ENCODE data around the gene NKAIN2. TPM values are rescaled to one million over a fixed set of nuclear protein-coding genes. Genes with fewer than 3 reads are reported as not detected.

The NKAIN2 gene
- polyA plus RNA-seq, 1 donor (not counting 4 experiments of a cell fraction or from before 2014, with no cell fraction given), result 0.13 TPM

GRCh38 chr6:124078169-124078568 lies 274.5 kb downstream of the NKAIN2 start:
- no peaks in the 10 kb centered on the region for H3K4me1 ChIP-seq (ENCODE audit: control insufficient read depth, extremely low read depth, insufficient read depth, low read length)
- H3K36me3 ChIP-seq (ENCODE audit: control insufficient read depth in 2 of 2, extremely low read depth in 1 of 2, insufficient read depth in 2 of 2, low read length in 2 of 2), result no peaks in the 10 kb centered on the region
- TF ChIP-seq CTCF (optimal IDR thresholded peaks at IDR 0.05 in 1 of 3, IDR thresholded peaks at IDR 0.05 in 1 of 3, conservative IDR thresholded peaks at IDR 0.05 in 1 of 3; ENCODE audit: extremely low read depth in 1 of 3, insufficient read depth in 2 of 3, low read length in 3 of 3), result no peak
- no peak for TF ChIP-seq EZH2 (IDR thresholded peaks at IDR 0.05; ENCODE audit: low read length)
- H3K4me3 ChIP-seq (ENCODE audit: control insufficient read depth in 2 of 3, extremely low read depth in 1 of 3, insufficient read depth in 2 of 3, low read depth in 1 of 3, low read length in 3 of 3), result no peak overlapping the region
- H3K9me3 ChIP-seq (ENCODE audit: control insufficient read depth, low read depth, low read length), result no peaks in the 10 kb centered on the region
- H3K27ac ChIP-seq (ENCODE audit: control insufficient read depth, insufficient read depth, low read length), result no peak overlapping the region
- H4K20me1 ChIP-seq (ENCODE audit: control insufficient read depth, extremely low read depth, insufficient read depth, low read length), result no peaks in the 10 kb centered on the region
- H2AFZ ChIP-seq (ENCODE audit: control insufficient read depth, low read length), result no peak overlapping the region
- no peak for FAIRE-seq
- dilution Hi-C loops (cut with MboI; ENCODE audit: extremely low pct_ligation_motif_present, low sequenced_read_pairs), result no loop called here
- H3K27me3 ChIP-seq (ENCODE audit: control insufficient read depth, extremely low read depth, insufficient read depth, low read length), result peaks cover 2% of the 10 kb centered on the region
- no peak for DNase-seq (ENCODE audit: low read depth, low spot score)
- no peak overlapping the region for H3K4me2 ChIP-seq (ENCODE audit: control insufficient read depth, extremely low read depth, insufficient read depth, low read depth, low read length)
- no peaks in the 10 kb centered on the region for H3K79me2 ChIP-seq (ENCODE audit: control insufficient read depth, insufficient read depth, low read length)
- no peaks in the 10 kb centered on the region for H3K9me1 ChIP-seq (ENCODE audit: control insufficient read depth, extremely low read depth, insufficient read depth, low read length)
- H3K9ac ChIP-seq (ENCODE audit: control insufficient read depth, extremely low read depth, insufficient read depth, low read length), result no peak overlapping the region

GRCh38 chr6:124080483-124080882 lies 276.8 kb downstream of the NKAIN2 start:
- no peaks in the 10 kb centered on the region for H3K79me2 ChIP-seq (ENCODE audit: control insufficient read depth, insufficient read depth, low read length)
- no peak overlapping the region for H3K4me3 ChIP-seq (ENCODE audit: control insufficient read depth in 2 of 3, extremely low read depth in 1 of 3, insufficient read depth in 2 of 3, low read depth in 1 of 3, low read length in 3 of 3)
- TF ChIP-seq EZH2 (IDR thresholded peaks at IDR 0.05; ENCODE audit: low read length), result no peak
- no peak for TF ChIP-seq CTCF (optimal IDR thresholded peaks at IDR 0.05 in 1 of 3, IDR thresholded peaks at IDR 0.05 in 1 of 3, conservative IDR thresholded peaks at IDR 0.05 in 1 of 3; ENCODE audit: extremely low read depth in 1 of 3, insufficient read depth in 2 of 3, low read length in 3 of 3)
- H3K27ac ChIP-seq (ENCODE audit: control insufficient read depth, insufficient read depth, low read length), result no peak overlapping the region
- no peaks in the 10 kb centered on the region for H4K20me1 ChIP-seq (ENCODE audit: control insufficient read depth, extremely low read depth, insufficient read depth, low read length)
- no peaks in the 10 kb centered on the region for H3K9me1 ChIP-seq (ENCODE audit: control insufficient read depth, extremely low read depth, insufficient read depth, low read length)
- no peaks in the 10 kb centered on the region for H3K9me3 ChIP-seq (ENCODE audit: control insufficient read depth, low read depth, low read length)
- H3K4me2 ChIP-seq (ENCODE audit: control insufficient read depth, extremely low read depth, insufficient read depth, low read depth, low read length), result no peak overlapping the region
- H3K4me1 ChIP-seq (ENCODE audit: control insufficient read depth, extremely low read depth, insufficient read depth, low read length), result no peaks in the 10 kb centered on the region
- dilution Hi-C loops (cut with MboI; ENCODE audit: extremely low pct_ligation_motif_present, low sequenced_read_pairs), result no loop called here
- DNase-seq (ENCODE audit: low read depth, low spot score) (no peak), FAIRE-seq (no peak)
- H2AFZ ChIP-seq (ENCODE audit: control insufficient read depth, low read length), result no peak overlapping the region
- H3K9ac ChIP-seq (ENCODE audit: control insufficient read depth, extremely low read depth, insufficient read depth, low read length), result no peak overlapping the region
- peaks cover 2% of the 10 kb centered on the region for H3K27me3 ChIP-seq (ENCODE audit: control insufficient read depth, extremely low read depth, insufficient read depth, low read length)
- no peaks in the 10 kb centered on the region for H3K36me3 ChIP-seq (ENCODE audit: control insufficient read depth in 2 of 2, extremely low read depth in 1 of 2, insufficient read depth in 2 of 2, low read length in 2 of 2)
